GM18505 (cell line): ENCODE data around the gene TYROBP.
A peak's percentile ranks its signal among the peaks of the same experiment; 100 is the strongest.

Experiments
- ATAC-seq: cut with Tn5 transposase; IDR thresholded peaks from one replicate; pipeline ENCODE4 v1.9.1; 2021; ENCODE audit not compliant: unreplicated experiment
- POLR2A ChIP-seq: IDR thresholded peaks from 4 replicates; pipeline ENCODE4 v1.6.1; 2011; ENCODE audit warnings: borderline replicate concordance; ENCODE audit not compliant: insufficient read depth, insufficient read length; ENCODE audit errors: extremely low read depth

Gene TYROBP

GRCh38 chr19:35938282-35939224 lies 30.5 kb upstream of the TYROBP start:
- ATAC-seq, result no peak

DNA sequence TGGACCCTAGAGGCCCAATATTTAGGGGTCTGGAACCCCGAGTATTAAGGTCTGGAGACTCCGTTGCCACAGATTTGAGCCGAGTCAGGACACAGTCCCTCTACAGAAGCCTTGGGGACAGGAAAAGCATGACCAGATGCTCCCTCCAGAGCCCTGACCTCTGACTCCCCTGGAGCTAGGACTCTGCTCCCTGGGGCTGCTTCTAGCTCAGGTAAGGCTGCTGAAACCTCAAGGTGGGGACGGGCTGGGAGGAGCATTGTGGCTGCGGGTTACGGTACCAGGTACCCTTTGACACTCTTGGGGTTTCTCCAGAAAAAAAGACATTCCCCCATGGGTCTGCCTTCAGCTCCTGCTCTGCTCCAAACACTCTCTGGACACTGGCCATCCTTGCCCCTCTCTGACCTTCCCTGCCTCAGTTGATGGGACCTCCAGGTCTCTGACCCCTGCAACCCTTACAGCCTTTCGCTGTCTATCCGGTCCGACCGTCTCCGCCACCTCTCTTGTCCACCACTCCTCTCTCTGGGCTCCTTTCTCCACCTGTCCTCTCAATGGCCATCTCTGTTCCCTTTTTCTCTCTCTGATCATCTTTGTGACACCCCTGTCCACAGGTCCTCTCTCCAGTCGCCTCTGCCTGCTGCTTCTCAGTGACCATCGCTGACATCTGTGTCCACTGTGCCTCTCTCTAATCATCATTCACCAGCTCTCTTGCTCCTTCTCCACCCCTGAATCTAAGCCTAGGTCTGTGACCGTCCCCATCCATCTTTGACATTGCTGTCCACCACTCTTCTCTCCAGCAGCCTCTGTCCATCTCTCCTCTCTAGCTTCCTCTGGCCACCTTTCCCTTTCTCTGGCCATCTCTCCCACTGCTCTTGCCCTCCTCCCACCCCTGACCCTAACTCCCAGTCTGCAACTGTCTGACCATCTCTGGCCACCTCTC lies 29.5 kb upstream of the TYROBP start:
- no peak for ATAC-seq
- TF ChIP-seq POLR2A, result no peak

More at GRCh38 chr19:35938282-35939224, 30.5 kb upstream of the TYROBP start:
- TF ChIP-seq POLR2A, result no peak

GRCh38 chr19:35936738-35937268 lies 28.7 kb upstream of the TYROBP start:
- no peak for ATAC-seq
- TF ChIP-seq POLR2A, result no peak

GRCh38 chr19:35935911-35936737 lies 28.0 kb upstream of the TYROBP start, which contains the start of gene LRFN3:
TSS of gene LRFN3 (plus strand) at chr19:35936374. CDS start at chr19:35939426, 3,052 bp downstream.
- TF ChIP-seq POLR2A, result no peak
- ATAC-seq, result no peak

GRCh38 chr19:35932291-35932936 lies 24.3 kb upstream of the TYROBP start:
- no peak for ATAC-seq
- no peak for TF ChIP-seq POLR2A

DNA sequence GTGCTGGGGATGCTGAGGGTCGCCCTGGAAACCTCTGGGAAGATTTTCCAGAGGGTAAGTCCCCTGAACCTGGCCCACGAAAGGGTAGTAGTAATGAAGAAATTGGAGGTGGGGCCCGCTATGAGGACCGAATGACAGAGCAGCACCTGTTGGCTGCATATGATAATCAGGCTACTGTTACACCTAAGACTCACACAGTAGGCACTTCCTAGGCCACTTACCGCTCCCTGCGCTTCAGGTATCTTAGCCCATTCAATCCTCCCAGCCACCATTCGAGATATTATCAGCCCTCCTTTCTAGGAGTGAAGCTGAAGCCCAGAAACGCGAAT lies 23.7 kb upstream of the TYROBP start:
- TF ChIP-seq POLR2A, result no peak
- ATAC-seq, result peak; percentile 2

DNA sequence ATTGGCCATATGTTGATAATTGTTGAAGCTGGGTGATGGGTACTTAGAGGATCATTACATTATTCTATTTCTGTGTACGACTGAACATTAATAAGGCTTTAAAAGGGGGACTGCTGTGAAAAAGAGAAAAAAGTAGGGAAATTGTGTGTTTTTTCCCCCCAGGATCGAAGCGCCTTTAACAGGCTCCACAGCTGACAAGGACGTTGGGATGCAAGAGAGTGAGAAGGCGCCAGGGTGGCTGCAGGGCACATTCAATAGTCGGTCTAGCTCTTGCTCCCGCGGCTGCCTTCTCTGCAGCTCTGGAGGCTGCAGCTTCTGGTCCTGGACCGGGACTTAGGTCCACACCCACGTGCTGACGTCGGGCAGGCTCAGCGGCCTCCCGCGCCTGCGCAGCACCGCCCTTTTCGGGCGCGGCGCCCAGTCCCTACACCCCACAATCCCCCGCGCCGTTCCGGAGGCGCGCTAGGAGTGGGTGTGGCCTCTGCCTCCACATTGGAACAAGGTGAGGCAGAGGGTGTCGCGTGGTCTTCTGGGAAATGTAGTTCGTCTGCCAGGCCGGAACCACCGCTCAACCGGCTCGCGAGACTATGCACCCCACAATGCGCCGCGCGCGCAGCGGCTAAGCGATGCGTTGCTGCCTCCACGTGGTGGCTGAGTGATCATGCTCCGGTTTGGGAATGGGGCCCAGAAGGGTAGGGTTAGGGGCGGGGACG lies 23.2 kb upstream of the TYROBP start:
- TF ChIP-seq POLR2A, result peak; percentile 99

GRCh38 chr19:35929876-35930275 lies 21.8 kb upstream of the TYROBP start:
- ATAC-seq, result no peak
- TF ChIP-seq POLR2A, result no peak

More for the DNA sequence above, 23.2 kb upstream of the TYROBP start:
- peak; percentile 92 for ATAC-seq

DNA sequence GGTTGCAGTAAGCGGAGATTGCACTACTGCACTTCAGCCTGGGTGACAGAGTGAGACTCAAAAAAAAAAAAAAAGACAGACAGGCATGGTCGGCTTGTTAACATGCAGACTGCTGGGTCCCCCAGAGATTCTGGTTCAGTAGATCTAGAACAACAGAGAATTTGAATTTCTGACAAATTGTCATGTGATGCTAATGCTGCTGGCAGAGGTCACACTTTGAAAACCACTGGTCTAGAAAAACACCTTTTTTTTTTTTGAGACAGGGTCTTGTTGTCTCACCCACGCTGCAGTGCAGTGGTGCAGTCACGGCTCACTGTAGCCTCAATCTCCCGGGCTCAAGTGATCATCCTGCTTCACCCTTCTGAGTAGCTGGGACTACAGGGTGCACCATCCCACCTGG lies 20.4 kb upstream of the TYROBP start:
- TF ChIP-seq POLR2A, result no peak
- ATAC-seq, result no peak

GRCh38 chr19:35925501-35925900 lies 17.4 kb upstream of the TYROBP start:
- no peak for TF ChIP-seq POLR2A
- no peak for ATAC-seq

DNA sequence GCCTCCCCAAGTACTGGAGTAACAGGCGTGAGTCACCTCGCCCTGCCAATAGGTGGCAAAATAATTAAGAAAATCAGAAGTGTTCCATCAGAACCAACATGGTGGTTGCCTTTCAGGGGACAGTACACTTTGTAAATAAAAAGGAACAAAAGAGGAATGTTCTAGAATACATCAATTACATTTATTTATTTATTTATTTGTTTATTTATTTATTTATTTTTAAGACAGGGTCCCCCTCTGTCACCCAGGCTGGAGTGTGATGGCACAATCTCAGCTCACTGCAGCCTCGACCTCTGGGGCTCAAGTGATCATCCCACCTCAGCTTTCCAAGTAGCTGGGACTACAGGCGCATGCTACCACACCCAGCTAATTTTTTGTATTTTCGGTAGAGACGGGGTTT lies 12.9 kb upstream of the TYROBP start:
- no peak for TF ChIP-seq POLR2A
- ATAC-seq, result no peak
